Measurements from ENCODE around the gene CREBRF. TPM values are rescaled to one million over a fixed set of nuclear protein-coding genes. Genes with fewer than 3 reads are reported as not detected.

The CREBRF gene
- polyA plus RNA-seq, 3 donors = 23.1 to 27.6 (median 23.6) TPM

- Histone ChIP-seq H3K4me2 (replicated peaks; ENCODE audit: extremely low read depth, low read length, poor library complexity, severe bottlenecking) (no peak overlapping the region), H3K79me2 (ENCODE audit: insufficient read depth, low read length) (peaks cover 98% of the 10 kb centered on the region), H3K4me3 (replicated peaks in 1 of 3; ENCODE audit: low read depth in 2 of 3, low read length in 3 of 3) (no peak overlapping the region), H4K20me1 (ENCODE audit: insufficient read depth, low read length) (peaks cover 98% of the 10 kb centered on the region), H3K9me3 (replicated peaks in 1 of 2; ENCODE audit: control insufficient read depth in 1 of 2, insufficient read depth in 1 of 2, low read length in 2 of 2) (no peaks in the 10 kb centered on the region), H3K9ac (ENCODE audit: insufficient read depth, low read length, poor library complexity, severe bottlenecking) (no peak overlapping the region), H3K27ac (ENCODE audit: low read depth in 1 of 2, low read length in 2 of 2) (no peak overlapping the region), H3K27me3 (ENCODE audit: control insufficient read depth in 2 of 2, insufficient read depth in 2 of 2, low read length in 2 of 2) (no peaks in the 10 kb centered on the region), H2AFZ (ENCODE audit: insufficient read depth, low read depth, low read length, poor library complexity, severe bottlenecking) (no peak overlapping the region), H3K4me1 (ENCODE audit: control insufficient read depth in 1 of 2, insufficient read depth in 2 of 2, low read length in 2 of 2) (peaks cover 24% of the 10 kb centered on the region in 2 donors), H3K36me3 (replicated peaks in 1 of 2; ENCODE audit: control insufficient read depth in 1 of 2, insufficient read depth in 2 of 2, low read length in 2 of 2) (peaks cover 5 to 10% of the 10 kb centered on the region in 2 donors)
- WGBS (ENCODE audit: insufficient coverage) = no CpG with 5 or more reads among the region's 4 CpGs
- H3K4me1 Mint-ChIP-seq = peaks cover 32% of the 10 kb centered on the region
- H3K4me3 Mint-ChIP-seq = no peak overlapping the region
- H3K27ac Mint-ChIP-seq = no peak overlapping the region
- no peak for DNase-seq
- H3K27me3 Mint-ChIP-seq (ENCODE audit: low read depth in 3 of 3) = no peaks in the 10 kb centered on the region
- H3K36me3 Mint-ChIP-seq = peaks cover 9 to 13% of the 10 kb centered on the region in 2 donors
- no peak for TF ChIP-seq CTCF (IDR thresholded peaks at IDR 0.05)
- intact Hi-C loops (cut with micrococcal nuclease) = loop anchor here in 1 of 2 donors (10.0 kb wide), 1 partner anchor 357 kb away; no protein-coding TSS in a partner anchor
- H3K9me3 Mint-ChIP-seq = no peaks in the 10 kb centered on the region
Observed at GRCh38 chr5:173062141-173062540, 6.0 kb downstream of the CREBRF start.

GRCh38 chr5:173065155-173065554 is 9.0 kb downstream of the CREBRF start:
- peaks cover 98% of the 10 kb centered on the region for H3K79me2 ChIP-seq (ENCODE audit: insufficient read depth, low read length)
- intact Hi-C loops (cut with micrococcal nuclease) = loop anchor here in 1 of 2 donors (10.0 kb wide), 1 partner anchor 360 kb away; no protein-coding TSS in a partner anchor
- no peak overlapping the region for H3K9ac ChIP-seq (ENCODE audit: insufficient read depth, low read length, poor library complexity, severe bottlenecking)
- Mint-ChIP-seq H3K36me3 (peaks cover 6 to 15% of the 10 kb centered on the region in 2 donors), H3K4me1 (peaks cover 36% of the 10 kb centered on the region), H3K4me3 (peak overlapping the region in 1 of 2 donors; percentile 72), H3K9me3 (no peaks in the 10 kb centered on the region), H3K27ac (peak overlapping the region in 6 of 7 donors; percentile 56 to 81 (median 77)), H3K27me3 (ENCODE audit: low read depth in 3 of 3) (no peaks in the 10 kb centered on the region)
- no peak for TF ChIP-seq CTCF (IDR thresholded peaks at IDR 0.05)
- peak overlapping the region; percentile 4 for H3K4me2 ChIP-seq (replicated peaks; ENCODE audit: extremely low read depth, low read length, poor library complexity, severe bottlenecking)
- peaks cover 100% of the 10 kb centered on the region for H4K20me1 ChIP-seq (ENCODE audit: insufficient read depth, low read length)
- H3K27ac ChIP-seq (ENCODE audit: low read depth in 1 of 2, low read length in 2 of 2) = peak overlapping the region in 1 of 2 donors; percentile 10
- no peak overlapping the region for H2AFZ ChIP-seq (ENCODE audit: insufficient read depth, low read depth, low read length, poor library complexity, severe bottlenecking)
- no peaks in the 10 kb centered on the region for H3K27me3 ChIP-seq (ENCODE audit: control insufficient read depth in 2 of 2, insufficient read depth in 2 of 2, low read length in 2 of 2)
- no peaks in the 10 kb centered on the region for H3K9me3 ChIP-seq (replicated peaks in 1 of 2; ENCODE audit: control insufficient read depth in 1 of 2, insufficient read depth in 1 of 2, low read length in 2 of 2)
- DNase-seq = no peak
- no peak overlapping the region for H3K4me3 ChIP-seq (replicated peaks in 1 of 3; ENCODE audit: low read depth in 2 of 3, low read length in 3 of 3)
- H3K36me3 ChIP-seq (replicated peaks in 1 of 2; ENCODE audit: control insufficient read depth in 1 of 2, insufficient read depth in 2 of 2, low read length in 2 of 2) = peaks cover 0 to 10% of the 10 kb centered on the region in 2 donors
- H3K4me1 ChIP-seq (ENCODE audit: control insufficient read depth in 1 of 2, insufficient read depth in 2 of 2, low read length in 2 of 2) = peaks cover 21 to 22% of the 10 kb centered on the region in 2 donors

Data from CD14-positive monocyte (primary cell).